Lower leg skin (tissue), 4 donors: ENCODE measurements around the gene FAXDC2. TPM values are rescaled to one million over a fixed set of nuclear protein-coding genes. Genes with fewer than 3 reads are reported as not detected.

Experiments used
- DNase-seq, 2 donors: peaks; one replicate each; pipeline ENCODE4 v3.0.0-alpha.2; 2019; ENCODE audit warnings: low spot score in 2 of 2
- H3K4me3 ChIP-seq: fragments of 200-600 bp; sonication (generic); 2 replicates; pipeline ENCODE4 v1.5.1; 2017; ENCODE audit warnings: mild to moderate bottlenecking, low read depth; ENCODE audit not compliant: poor library complexity, severe bottlenecking
- POLR2A ChIP-seq, 2 donors: fragments of 450-650 bp; IDR thresholded peaks; one replicate each; pipeline ENCODE4 v1.6.1; 2016 to 2017; ENCODE audit warnings: antibody characterized with exemption in 2 of 2, mild to moderate bottlenecking in 1 of 2, moderate library complexity in 1 of 2
- WGBS, 2 donors: methylation state at CpG; one replicate each; pipeline ENCODE4 v1.1.5; 2018; 5-methylcytosine and 5-hydroxymethylcytosine counted together
- intact Hi-C: fragments of 100-400 bp; cut with DNase I; formaldehyde crosslinking; loops from one replicate; pipeline ENCODE4 v1.15.0; 2023; ENCODE audit warnings: low total_unique reads
- total RNA-seq, 4 donors: library from RNA; depleted of rRNA; stranded (reverse); fragments of >200 nt; gene quantifications; one replicate each; pipeline ENCODE4 v1.1.0, GENCODE V29; 2016
- TF ChIP-seq, protein P1 (sequence below), 3 donors: fragments of 450-650 bp; IDR thresholded peaks; one replicate each; pipeline ENCODE4 v1.5.1; 2016; ENCODE audit warnings: antibody characterized with exemption in 3 of 3, mild to moderate bottlenecking in 3 of 3, moderate library complexity in 2 of 3

FAXDC2 gene
- total RNA-seq, 4 donors from 2014 or later = 20.2 to 72.8 (median 47.3) TPM

DNA sequence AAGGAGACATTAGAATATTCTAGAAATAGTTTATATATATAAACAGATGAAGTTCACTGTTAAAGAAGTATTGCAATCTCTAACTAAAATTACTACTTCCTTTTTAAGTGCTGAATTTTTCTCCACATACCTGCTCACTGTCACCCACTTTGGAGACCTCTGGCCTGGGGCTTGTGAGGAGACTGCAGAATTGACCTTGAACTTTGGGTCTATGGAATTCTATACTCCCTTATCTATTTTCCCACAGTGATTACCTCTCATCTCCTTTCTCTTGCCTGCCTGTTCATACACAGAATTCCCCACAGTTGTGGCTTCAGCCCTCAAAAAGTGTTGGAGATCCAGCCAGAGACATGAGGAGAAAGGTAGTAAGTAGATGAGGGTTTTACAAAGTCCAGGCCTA lies 49.8 kb downstream of the FAXDC2 start:
- intact Hi-C loops = no loop called here
- TF ChIP-seq, protein P1, sequence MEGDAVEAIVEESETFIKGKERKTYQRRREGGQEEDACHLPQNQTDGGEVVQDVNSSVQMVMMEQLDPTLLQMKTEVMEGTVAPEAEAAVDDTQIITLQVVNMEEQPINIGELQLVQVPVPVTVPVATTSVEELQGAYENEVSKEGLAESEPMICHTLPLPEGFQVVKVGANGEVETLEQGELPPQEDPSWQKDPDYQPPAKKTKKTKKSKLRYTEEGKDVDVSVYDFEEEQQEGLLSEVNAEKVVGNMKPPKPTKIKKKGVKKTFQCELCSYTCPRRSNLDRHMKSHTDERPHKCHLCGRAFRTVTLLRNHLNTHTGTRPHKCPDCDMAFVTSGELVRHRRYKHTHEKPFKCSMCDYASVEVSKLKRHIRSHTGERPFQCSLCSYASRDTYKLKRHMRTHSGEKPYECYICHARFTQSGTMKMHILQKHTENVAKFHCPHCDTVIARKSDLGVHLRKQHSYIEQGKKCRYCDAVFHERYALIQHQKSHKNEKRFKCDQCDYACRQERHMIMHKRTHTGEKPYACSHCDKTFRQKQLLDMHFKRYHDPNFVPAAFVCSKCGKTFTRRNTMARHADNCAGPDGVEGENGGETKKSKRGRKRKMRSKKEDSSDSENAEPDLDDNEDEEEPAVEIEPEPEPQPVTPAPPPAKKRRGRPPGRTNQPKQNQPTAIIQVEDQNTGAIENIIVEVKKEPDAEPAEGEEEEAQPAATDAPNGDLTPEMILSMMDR (IDR thresholded peaks at IDR 0.05) = no peak
- TF ChIP-seq POLR2A (IDR thresholded peaks at IDR 0.05) = no peak
- no peak for DNase-seq
- H3K4me3 ChIP-seq = no peak overlapping the region

DNA sequence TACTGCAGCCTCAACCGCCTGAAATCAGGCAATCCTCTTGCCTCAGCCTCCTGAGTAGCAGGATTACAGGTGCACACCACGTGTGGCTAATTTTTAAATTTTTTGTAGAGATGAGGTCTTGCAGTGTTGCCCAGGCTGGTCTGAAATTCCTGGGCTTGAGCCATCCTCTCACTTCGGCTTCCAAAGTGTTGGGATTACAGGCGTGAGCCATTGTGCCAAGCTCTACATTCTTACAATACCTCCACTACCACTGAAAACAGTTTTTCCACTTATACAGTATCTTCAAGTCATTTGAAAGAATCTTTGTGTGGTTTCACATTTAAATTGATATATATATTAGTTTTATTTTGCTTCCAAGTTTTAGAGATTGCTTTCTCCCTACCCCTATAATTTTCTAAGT lies 52.6 kb downstream of the FAXDC2 start:
- intact Hi-C loops = no loop called here
- TF ChIP-seq POLR2A (IDR thresholded peaks at IDR 0.05) = no peak
- TF ChIP-seq, protein P1 (IDR thresholded peaks at IDR 0.05) = no peak
- WGBS, 2 donors = 73 to 76% methylated on average over 4 of the region's 4 CpGs
- no peak for DNase-seq
- H3K4me3 ChIP-seq = no peak overlapping the region

DNA sequence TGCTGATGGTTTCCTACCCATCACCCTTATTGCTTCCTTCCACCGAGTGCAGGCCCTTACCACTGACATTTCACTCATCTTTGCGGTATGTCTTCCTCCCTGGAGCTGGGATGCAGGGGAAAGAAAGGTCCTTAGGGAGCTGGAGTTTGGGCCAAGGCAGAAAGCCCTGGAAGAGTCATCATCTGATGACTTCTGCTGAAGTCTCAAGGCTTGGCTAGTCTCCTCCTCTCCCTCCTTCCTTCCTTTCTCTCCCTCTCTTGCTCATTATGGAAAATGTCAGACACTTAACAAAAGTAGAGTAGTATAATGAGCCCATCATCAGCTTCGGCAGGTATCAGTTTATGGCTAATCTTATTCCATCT lies 55.2 kb downstream of the FAXDC2 start:
- intact Hi-C loops = no loop called here
- no peak overlapping the region for H3K4me3 ChIP-seq
- TF ChIP-seq, protein P1 (IDR thresholded peaks at IDR 0.05) = no peak
- no peak for DNase-seq
- WGBS, 2 donors = 73 to 77% methylated on average over 3 of the region's 3 CpGs

DNA sequence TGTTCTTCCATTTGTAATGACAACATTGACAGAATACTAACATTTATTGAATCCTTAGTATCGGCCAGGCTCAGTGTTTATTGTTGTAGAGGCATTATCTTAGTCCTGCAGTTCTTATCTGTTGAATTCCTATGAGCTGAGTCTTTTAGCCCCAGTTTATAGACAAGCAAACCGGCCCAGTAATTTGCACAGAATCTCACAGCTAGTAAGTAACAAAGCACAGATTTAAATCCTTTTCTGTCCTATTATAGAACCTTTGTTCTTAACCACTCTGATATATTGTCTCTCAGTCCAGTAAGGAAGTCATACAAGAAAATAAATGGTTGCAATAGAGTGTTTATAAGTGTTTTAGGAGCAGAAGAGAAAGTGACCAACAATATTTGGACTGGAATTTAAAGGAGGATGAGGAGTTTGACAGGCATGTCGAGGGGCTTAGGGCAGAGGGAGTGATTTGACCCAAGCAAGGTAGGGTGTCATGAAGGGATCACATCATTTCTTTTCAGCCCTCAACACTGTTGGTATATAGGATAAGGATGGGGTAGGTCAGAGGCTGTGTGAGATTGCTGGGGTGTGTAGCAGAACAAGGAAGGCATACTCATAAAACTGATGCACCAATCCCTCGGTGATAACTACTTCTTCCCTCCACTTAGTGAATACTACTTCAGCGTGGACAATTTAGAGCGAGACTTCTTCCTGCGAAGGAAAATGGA lies 55.7 kb downstream of the FAXDC2 start:
- no peak overlapping the region for H3K4me3 ChIP-seq
- 79 to 83% methylated on average over 7 of the region's 7 CpGs for whole genome bisulfite sequencing, 2 donors
- TF ChIP-seq, protein P1 (IDR thresholded peaks at IDR 0.05) = no peak
- no peak for TF ChIP-seq POLR2A (IDR thresholded peaks at IDR 0.05)
- intact Hi-C loops = no loop called here
- DNase-seq = no peak

DNA sequence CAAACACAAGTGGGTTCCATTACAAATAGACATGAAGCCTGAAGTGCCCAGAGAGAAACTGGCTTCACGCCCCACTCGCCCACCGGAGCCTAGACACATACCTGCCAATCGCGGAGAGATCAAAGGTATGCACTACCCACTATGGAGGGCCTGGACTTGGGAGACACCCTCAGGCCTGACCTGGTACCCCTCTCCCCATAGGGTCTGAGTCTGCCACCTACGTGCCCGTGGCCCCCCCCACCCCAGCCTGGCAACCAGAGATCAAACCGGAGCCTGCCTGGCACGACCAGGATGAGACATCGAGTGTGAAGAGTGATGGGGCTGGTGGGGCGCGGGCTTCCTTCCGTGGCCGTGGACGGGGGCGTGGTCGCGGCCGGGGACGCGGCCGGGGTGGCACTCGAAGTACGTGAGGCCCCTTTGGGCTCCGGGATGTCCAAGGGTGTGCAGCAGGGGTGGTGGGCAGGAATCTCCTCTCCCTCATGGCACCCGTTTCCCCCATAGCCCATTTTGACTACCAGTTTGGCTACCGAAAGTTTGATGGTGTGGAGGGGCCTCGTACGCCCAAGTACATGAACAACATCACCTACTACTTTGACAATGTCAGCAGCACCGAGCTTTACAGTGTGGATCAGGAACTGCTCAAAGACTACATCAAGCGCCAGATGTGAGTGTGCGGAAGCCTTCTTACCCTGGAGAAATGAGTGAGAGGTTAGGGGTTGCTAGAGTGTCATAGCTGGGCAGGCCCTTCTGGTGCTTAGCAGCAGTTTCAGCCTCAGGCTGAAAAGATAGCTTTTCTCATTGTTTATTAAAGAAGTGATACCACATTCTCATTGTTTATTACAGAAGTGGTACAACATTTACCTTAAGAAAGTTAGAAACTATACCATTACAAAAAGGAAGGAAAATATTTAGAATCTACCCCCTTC lies 56.5 kb downstream of the FAXDC2 start:
- DNase-seq = no peak
- 94 to 96% methylated on average over 32 of the region's 32 CpGs for WGBS, 2 donors
- intact Hi-C loops = no loop called here

More for the DNA sequence above, 56.5 kb downstream of the FAXDC2 start:
- no peak overlapping the region for H3K4me3 ChIP-seq
- TF ChIP-seq, protein P1 (IDR thresholded peaks at IDR 0.05) = no peak
- no peak for TF ChIP-seq POLR2A (IDR thresholded peaks at IDR 0.05)
